Smooth muscle cell (in vitro differentiated cells): ENCODE measurements around the gene SEPTIN8. TPM values are rescaled to one million over a fixed set of nuclear protein-coding genes. Genes with fewer than 3 reads are reported as not detected.

ENCODE experiments used
- DNase-seq: peaks from one replicate; lab custom pipeline; 2025; ENCODE audit not compliant: unreplicated experiment; lab: John Stamatoyannopoulos, UW
- H2AFZ ChIP-seq: fragments of 200-600 bp; sonication (generic); 2 replicates; pipeline ENCODE4 v1.6.0; 2016; ENCODE audit warnings: antibody characterized with exemption, low read depth, mild to moderate bottlenecking
- H3F3A ChIP-seq: fragments of 200-600 bp; sonication (generic); 2 replicates; pipeline ENCODE4 v1.6.0; 2017; ENCODE audit warnings: antibody characterized with exemption, low read depth
- H3K27ac ChIP-seq: fragments of 200-600 bp; sonication (generic); 2 replicates; pipeline ENCODE4 v1.5.1; 2016; ENCODE audit warnings: low read depth, mild to moderate bottlenecking
- H3K27me3 ChIP-seq: fragments of 200-600 bp; sonication (generic); 2 replicates; pipeline ENCODE4 v1.6.1; 2016; ENCODE audit warnings: low read depth, mild to moderate bottlenecking
- H3K36me3 ChIP-seq: fragments of 200-600 bp; sonication (generic); 2 replicates; pipeline ENCODE4 v1.5.1; 2016; ENCODE audit warnings: low read depth
- H3K4me1 ChIP-seq: fragments of 200-600 bp; sonication (generic); 2 replicates; pipeline ENCODE4 v1.5.1; 2016; ENCODE audit warnings: low read depth
- H3K4me2 ChIP-seq: fragments of 200-600 bp; sonication (generic); 2 replicates; pipeline ENCODE4 v1.6.0; 2016; ENCODE audit warnings: mild to moderate bottlenecking
- H3K4me3 ChIP-seq: fragments of 200-600 bp; sonication (generic); 2 replicates; pipeline ENCODE4 v1.5.1; 2016; ENCODE audit warnings: mild to moderate bottlenecking
- H3K79me2 ChIP-seq: fragments of 200-600 bp; sonication (generic); 2 replicates; pipeline ENCODE4 v1.6.0; 2016; ENCODE audit warnings: low read depth, mild to moderate bottlenecking
- H3K9ac ChIP-seq: fragments of 200-600 bp; sonication (generic); 2 replicates; pipeline ENCODE4 v1.6.0; 2016; ENCODE audit warnings: low read depth
- H3K9me3 ChIP-seq: fragments of 200-600 bp; sonication (generic); replicated peaks from 2 replicates; pipeline ENCODE4 v1.5.1; 2016; ENCODE audit warnings: low read depth
- H4K20me1 ChIP-seq: fragments of 200-600 bp; sonication (generic); 2 replicates; pipeline ENCODE4 v1.6.0; 2016; ENCODE audit warnings: low read depth
- WGBS: methylation state at CpG from one replicate; pipeline ENCODE4 v1.1.7; 2016; ENCODE audit warnings: low lambda C conversion rate; 5-methylcytosine and 5-hydroxymethylcytosine counted together
- polyA plus RNA-seq: library from polyadenylated mRNA; unstranded; fragments of >200 nt; fragmentation: Nextera tagmentation; extraction: Ambion mirVana; gene quantifications from 2 replicates; pipeline ENCODE4 v1.2.1, GENCODE V29; 2016
- total RNA-seq: library from RNA; depleted of rRNA; stranded (reverse); fragments of >200 nt; gene quantifications from 2 replicates; pipeline ENCODE4 v1.2.3, GENCODE V29; 2014
- TF ChIP-seq, protein P1 (sequence below): fragments of 200-600 bp; sonication (generic); IDR thresholded peaks from 2 replicates; pipeline ENCODE4 v1.5.1; 2017; ENCODE audit warnings: borderline replicate concordance, mild to moderate bottlenecking, antibody characterized with exemption; ENCODE audit not compliant: insufficient read depth, poor library complexity, severe bottlenecking

Gene SEPTIN8
- total and polyA plus RNA-seq, 2 experiments from 2014 or later = 26.3 to 68.1 TPM

DNA sequence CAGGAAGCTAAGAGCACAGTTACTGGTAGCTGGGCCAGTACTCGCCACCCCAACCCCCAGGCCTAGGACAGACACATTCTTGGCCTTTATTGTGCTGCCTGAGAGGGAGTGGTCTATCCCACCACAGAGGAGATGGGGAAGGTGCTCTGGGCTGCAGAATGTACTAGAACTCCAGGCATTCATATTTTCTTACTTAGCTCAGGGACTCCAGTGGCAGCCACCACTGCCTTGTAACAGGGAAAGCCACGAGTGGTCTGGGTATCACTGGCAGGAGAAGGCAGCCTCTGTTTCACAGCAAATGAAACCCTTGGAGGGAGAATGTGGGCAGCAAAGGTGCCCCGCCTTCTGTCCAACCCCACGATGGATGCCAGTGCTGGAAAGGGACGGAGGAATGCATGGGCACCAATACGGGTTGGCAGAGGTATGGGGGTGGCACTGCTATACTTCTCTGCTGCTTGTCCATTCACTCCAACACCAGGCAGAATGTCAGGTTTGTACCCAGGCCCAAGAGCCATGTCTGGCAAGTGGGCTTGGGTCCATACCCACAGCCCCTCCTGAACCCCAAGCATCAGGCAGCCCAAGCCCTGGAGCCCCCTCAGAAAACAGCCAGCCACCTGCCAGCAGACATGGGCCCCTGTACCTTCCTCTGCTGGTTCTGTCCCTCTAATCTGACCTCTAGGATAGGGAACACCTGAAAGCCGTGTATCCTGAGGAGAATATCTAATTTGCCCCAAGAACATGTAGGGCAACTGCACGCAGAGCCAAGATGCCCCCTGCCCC is 4.6 kb downstream of the SEPTIN8 start:
- H3K27ac ChIP-seq = peak overlapping the region; percentile 38
- H2AFZ ChIP-seq = no peak overlapping the region
- no peak for DNase-seq
- no peaks in the 10 kb centered on the region for H3K27me3 ChIP-seq
- TF ChIP-seq, protein P1, sequence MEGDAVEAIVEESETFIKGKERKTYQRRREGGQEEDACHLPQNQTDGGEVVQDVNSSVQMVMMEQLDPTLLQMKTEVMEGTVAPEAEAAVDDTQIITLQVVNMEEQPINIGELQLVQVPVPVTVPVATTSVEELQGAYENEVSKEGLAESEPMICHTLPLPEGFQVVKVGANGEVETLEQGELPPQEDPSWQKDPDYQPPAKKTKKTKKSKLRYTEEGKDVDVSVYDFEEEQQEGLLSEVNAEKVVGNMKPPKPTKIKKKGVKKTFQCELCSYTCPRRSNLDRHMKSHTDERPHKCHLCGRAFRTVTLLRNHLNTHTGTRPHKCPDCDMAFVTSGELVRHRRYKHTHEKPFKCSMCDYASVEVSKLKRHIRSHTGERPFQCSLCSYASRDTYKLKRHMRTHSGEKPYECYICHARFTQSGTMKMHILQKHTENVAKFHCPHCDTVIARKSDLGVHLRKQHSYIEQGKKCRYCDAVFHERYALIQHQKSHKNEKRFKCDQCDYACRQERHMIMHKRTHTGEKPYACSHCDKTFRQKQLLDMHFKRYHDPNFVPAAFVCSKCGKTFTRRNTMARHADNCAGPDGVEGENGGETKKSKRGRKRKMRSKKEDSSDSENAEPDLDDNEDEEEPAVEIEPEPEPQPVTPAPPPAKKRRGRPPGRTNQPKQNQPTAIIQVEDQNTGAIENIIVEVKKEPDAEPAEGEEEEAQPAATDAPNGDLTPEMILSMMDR = no peak
- no peaks in the 10 kb centered on the region for H3K9me3 ChIP-seq
- no peak overlapping the region for H3K4me3 ChIP-seq
- WGBS = 85% methylated on average over 8 of the region's 8 CpGs
- no peaks in the 10 kb centered on the region for H3F3A ChIP-seq
- H3K4me1 ChIP-seq = peaks cover 19% of the 10 kb centered on the region
- peaks cover 79% of the 10 kb centered on the region for H4K20me1 ChIP-seq
- H3K36me3 ChIP-seq = no peaks in the 10 kb centered on the region
- no peak overlapping the region for H3K4me2 ChIP-seq
- no peak overlapping the region for H3K9ac ChIP-seq
- peaks cover 81% of the 10 kb centered on the region for H3K79me2 ChIP-seq

DNA sequence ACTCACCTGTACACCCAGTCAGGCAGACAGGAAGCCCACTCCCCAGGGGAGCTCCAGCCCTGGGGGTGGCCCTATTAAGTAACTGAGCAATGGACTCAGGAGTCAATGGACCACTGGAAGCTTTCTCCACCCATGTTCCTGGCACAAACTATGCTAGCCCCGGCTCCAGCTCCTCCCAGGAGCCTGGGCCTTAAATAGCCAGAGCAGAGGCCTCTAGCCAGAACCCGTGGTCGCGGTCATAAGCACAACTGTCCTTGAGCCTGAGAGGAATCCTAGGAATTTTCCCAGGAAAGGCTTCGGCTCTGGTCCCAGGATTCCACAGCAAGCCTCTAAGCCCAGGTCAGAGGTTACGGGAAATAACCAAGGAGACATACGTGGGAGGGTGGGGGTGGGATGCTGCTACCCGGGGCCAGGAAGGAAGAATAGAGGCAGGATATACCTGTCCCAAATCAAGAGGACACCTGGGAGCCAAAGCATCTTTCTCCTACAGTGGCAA is 5.5 kb downstream of the SEPTIN8 start:
- peak overlapping the region; percentile 38 for H3K27ac ChIP-seq
- no peak overlapping the region for H2AFZ ChIP-seq
- H4K20me1 ChIP-seq = peaks cover 89% of the 10 kb centered on the region
- TF ChIP-seq, protein P1 = no peak
- no peak overlapping the region for H3K9ac ChIP-seq
- H3F3A ChIP-seq = no peaks in the 10 kb centered on the region
- no peak for DNase-seq
- H3K4me1 ChIP-seq = peaks cover 19% of the 10 kb centered on the region
- H3K79me2 ChIP-seq = peaks cover 88% of the 10 kb centered on the region
- no peaks in the 10 kb centered on the region for H3K9me3 ChIP-seq
- no peaks in the 10 kb centered on the region for H3K27me3 ChIP-seq
- peak overlapping the region; percentile 54 for H3K4me2 ChIP-seq
- H3K4me3 ChIP-seq = no peak overlapping the region
- WGBS = 19% methylated on average over 8 of the region's 8 CpGs
- H3K36me3 ChIP-seq = no peaks in the 10 kb centered on the region

DNA sequence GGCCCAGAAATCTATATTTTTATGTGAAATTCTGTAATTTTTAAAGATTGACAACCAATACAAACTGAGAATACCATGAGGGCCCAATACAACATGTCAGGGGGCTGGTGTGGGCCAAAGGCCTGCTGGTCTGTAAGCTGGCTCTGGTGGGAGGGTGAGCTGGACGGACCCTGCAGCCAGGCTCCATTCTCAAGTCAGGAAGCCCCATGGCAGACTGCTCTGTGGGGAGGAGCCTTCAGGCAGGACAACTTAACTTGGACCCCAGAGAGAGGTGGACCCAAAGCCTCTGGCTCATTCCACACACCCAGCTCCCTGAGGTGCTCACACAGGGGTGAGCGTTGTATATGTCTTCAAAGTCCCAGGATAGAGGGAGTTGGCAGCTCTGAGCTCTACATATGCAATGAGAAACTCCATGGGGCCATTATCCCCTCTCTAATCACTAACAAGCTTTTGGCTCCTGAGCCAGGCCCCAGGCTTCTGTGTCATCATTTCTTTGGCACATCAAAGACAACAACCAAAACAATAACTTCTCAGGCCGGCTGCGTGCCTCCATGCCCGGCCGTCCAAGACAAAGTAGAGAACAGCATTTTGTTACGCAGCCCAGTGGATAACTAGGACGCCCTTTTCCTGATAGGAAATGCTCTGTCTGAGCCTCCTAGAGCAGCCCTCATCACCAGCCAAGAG is 6.4 kb downstream of the SEPTIN8 start:
- no peak overlapping the region for H3K4me3 ChIP-seq
- H3K79me2 ChIP-seq = peaks cover 83% of the 10 kb centered on the region
- H3K4me2 ChIP-seq = no peak overlapping the region
- no peak overlapping the region for H2AFZ ChIP-seq
- H3K9me3 ChIP-seq = no peaks in the 10 kb centered on the region
- no peak for DNase-seq
- no peaks in the 10 kb centered on the region for H3F3A ChIP-seq
- TF ChIP-seq, protein P1 = no peak
- no peaks in the 10 kb centered on the region for H3K27me3 ChIP-seq
- H3K27ac ChIP-seq = peak overlapping the region; percentile 38
- H3K36me3 ChIP-seq = no peaks in the 10 kb centered on the region
- H4K20me1 ChIP-seq = peaks cover 96% of the 10 kb centered on the region
- WGBS = 87% methylated on average over 8 of the region's 8 CpGs
- no peak overlapping the region for H3K9ac ChIP-seq
- H3K4me1 ChIP-seq = peaks cover 13% of the 10 kb centered on the region
